NCI-H2227 (cell line): ENCODE results near the gene FKBP15.

Experiments
- DNase-seq: peaks from one replicate; lab custom pipeline; 2025; ENCODE audit not compliant: unreplicated experiment; lab: John Stamatoyannopoulos, UW

FKBP15 gene

DNA sequence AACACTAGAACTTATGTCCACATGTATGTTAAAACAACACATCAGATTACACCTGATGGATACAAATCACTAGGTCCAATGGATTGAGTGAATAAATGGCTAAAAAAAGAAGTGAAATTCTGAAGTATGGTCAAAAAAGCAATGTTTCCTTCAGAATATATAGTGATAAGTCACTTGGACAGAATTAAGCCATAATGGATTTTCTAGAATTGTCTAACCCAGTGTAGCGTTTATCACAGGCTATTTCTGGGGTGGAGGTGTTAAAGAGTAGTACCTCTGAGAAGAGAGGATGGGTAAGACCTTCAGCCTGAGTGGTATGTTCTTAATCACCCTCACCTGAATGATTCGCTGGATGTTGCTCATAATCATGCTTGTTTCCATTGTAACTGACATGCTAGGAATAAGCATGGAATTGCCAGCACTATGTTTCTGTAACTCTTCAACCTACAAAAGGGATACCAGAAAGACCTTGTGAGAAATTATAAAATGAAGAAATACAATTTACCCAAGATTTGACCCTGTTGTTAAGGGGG is 37.1 kb downstream of the FKBP15 start:
- DNase-seq = no peak

DNA sequence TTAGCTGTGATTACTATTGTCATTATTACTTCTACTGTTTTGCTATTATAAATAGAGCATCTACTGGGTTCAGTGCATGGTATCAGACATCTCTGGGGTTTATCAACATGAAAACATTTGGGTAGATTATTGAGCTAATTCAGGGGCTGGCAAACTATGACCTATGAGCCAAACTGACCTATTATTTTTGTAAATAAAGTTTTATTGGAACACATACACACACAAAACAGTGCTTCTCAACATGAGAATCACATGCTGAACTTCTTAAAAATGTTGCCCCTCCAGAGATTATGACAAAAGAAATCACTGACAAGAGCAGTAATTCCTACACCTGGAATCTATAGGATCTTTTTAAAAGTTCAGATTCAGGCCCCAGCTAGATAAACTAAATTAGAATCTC is 39.9 kb downstream of the FKBP15 start:
- no peak for DNase-seq

DNA sequence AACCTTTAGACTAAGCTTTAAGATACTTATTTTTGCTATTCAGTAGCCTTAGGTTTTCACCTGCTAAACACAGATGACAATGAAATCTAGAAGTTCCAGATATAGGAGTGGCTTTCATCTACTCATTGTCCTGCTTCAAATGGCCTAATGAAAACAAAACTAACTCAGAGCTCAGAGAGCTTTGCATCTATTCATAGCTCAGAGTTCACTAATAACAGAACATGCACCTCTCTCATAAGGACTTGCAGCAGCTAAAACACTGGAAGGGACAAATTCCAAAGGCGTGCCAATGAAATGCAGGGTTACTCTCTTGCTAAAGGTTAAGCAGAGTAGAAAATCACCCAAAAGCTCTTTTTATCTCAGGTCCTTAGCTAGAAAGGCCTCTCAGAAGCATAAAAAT is 41.2 kb downstream of the FKBP15 start:
- DNase-seq = no peak

DNA sequence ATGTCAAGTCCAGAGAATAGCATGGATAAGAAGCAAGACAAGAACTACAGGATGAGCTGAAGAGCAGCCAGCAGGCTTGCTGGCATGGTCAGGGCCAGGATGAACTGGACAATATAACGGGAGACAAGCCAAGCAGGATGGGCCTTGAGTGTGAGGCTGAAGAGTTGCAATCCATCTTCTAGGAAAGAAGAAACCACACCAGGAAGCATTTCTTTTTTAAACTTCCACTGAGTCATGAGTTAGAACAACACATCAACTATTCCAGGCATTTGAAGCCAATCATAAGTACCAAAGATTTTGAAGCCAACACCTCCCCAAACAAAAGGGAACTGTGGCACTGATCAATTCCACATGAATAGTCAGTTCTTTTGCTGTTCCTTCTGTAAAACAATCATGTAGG is 43.0 kb downstream of the FKBP15 start:
- no peak for DNase-seq

DNA sequence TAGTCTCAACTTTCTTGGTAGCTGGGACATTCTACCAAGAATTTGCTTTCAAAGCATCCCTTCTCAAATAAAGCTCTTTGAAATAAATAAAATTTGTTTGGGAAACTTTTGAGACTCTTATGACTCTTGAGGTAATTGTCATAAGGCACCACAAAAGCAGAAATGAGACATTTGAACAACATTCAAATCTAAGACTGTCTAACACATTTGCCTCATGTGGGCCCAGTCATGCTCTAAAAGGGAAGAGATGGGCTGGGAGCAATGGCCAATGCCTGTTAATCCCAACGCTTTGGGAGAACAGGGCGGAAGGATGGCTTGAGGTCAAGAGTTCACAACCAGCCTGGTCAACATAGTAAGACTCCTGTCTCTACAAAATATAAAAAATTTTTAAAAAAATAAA is 43.8 kb downstream of the FKBP15 start:
- no peak for DNase-seq

DNA sequence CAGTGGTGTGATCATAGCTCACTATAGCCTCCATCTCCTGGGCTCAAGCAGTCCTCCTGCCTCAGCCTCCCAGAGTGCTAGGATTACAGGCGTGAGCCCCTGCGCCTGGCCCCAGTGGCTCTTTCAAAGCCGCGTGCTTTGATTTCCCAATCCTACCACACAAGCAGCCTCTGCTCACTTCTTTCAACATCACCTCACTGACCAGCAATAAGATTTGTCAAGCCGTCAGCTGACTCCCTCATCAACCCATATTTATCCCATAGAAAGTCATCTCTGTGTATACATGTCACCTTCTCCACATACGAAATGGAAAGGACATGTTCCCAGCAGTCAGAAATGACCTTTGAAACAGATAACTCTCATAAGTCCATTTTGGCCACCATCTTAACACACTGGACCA is 44.3 kb downstream of the FKBP15 start:
- DNase-seq = no peak

DNA sequence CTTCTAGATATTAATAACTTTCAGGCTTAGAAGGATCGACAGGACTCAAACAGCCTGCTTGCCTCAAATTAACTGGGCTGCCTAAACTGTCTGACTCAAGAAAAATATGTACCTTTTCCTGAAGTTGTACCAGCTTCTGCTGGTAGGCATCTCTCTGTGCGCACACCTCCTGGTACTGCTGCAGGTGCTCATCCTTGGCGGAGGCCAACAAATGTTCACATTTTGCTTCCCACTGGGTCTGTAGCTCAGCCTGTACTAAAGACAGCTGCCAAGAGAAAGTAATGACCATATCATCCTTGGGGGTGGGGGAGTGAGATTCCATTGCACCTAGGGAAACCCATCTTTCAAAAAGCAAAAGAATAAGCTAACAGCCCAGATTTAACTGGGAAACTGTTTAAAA is 47.7 kb downstream of the FKBP15 start:
- DNase-seq = no peak

DNA sequence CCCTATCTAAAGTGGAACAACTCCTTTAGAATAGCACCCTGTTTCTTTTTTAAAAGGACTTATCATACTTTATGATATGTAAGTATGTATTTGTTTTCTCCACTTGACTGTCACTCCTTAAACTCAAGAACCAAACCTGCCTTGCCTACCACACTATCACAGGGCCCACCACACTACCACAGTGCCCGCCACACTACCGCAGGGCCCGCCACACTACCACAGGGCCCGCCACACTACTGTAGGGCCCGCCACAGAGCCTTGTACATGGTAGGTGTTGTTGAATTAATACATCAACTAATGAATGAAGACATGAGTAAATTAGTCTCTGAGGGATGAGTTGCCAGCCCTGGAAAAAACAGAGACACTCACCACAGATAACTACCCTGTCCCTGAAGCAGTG is 52.3 kb downstream of the FKBP15 start:
- no peak for DNase-seq

DNA sequence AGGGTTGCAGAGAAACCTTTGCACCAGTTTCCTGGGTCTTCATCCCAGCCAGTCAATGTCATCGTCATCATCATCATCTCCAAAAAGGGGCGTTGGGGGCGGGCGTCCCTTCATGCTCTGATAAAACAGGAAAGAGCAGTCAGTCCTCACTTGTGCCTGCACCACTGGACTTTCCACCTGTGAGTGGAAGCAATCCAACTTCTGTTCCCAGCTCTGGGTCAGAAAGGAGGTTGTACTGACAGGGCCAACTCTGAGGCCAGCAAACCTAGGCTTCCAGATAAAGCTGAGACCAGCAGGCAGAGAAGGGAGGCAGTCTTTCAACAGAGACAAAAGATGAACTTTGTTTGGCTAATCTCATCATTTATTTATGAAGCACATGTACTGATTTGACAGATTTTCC is 55.0 kb downstream of the FKBP15 start:
- DNase-seq = no peak

DNA sequence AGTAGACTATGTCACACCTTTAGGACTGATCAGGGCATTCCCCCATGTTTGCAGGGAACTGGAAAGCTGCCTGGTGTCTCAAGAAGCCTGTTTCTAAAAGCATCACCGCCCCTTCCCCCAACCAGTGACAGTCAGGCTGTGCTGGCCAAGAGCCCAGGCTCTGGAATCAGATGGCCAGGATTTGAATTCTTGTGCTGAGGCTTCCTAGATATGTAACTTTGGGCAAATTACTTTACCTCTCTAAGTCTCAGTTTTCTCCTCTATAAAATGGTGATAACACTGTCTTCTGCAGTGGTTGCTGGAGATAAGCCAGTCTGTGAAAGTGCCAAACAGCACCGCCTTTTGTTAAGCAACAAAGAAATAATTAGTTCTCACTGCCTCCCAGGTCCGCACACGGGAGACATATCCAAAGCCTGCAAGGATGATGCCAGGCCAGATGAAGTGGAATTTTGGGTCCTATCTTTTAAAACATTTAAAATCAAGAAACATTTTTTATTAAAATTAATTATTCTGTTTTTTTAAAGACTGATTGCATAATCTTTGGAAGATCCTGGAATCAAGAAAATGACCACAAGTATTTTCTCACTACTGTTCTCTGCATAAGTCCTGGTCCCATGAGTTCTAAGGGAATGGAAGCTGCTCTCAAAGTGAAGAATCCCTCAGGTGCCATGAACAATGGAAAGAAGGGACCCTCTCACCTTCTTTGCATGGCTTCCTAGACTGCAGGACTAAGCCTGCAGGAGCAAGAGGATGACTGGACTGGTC is 56.4 kb downstream of the FKBP15 start:
- no peak for DNase-seq

DNA sequence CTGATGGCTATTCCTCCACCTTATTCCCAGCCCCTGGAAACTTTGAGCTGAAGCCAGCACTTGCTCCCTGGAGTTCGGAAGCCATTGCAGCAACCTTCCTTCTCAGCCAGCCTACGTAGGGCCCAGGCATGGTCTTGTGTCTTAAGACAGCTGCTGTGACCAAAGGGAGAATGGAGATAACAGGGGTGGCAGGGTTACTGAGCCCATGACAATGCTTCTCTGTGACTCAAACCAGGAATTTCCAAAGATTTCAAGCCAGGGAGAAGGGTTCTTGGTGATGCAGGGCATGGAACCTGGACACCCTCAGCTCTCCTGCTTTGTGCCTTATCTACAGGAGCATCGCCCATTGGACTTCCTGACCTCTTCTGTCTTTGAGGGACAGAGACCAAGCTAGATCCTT is 58.1 kb downstream of the FKBP15 start:
- DNase-seq = no peak

DNA sequence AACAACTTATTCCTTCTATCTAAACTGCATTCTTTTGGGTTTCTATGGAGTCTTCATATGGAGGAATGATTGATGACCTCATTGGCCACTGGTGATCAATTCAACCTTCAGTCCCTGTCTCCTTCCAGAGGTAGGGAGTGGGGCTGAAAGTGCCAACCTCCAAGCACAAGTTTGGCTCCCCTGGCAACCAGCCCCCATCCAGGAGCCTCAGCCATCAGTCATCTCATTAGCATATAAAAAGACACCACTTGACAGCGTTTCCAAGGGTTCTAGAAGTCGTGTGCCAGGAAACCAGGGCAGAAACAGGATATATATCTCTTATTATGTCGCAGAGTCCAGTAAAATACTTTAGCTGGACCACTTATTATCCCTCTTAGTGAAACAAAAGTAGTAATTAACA is 60.5 kb downstream of the FKBP15 start:
- DNase-seq = no peak

DNA sequence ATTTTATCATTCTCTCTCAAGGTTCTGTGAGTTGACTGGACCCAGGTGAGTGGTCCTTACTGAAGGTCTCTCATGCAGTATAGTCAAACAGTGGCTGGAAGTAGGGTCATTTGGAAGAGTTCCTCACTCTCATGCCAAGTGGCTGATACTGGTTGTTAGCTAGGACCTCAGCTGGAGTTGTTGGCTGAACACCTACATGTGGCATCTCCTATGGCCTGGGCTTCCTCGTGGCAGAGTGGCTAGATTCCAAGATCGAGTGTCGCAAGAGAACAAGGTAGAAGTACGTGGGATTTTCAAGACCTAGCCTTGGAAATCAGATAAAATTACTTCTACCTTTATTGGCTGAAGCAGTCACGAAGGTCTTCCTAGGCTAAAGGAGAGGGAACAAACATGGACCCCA is 62.6 kb downstream of the FKBP15 start:
- no peak for DNase-seq

DNA sequence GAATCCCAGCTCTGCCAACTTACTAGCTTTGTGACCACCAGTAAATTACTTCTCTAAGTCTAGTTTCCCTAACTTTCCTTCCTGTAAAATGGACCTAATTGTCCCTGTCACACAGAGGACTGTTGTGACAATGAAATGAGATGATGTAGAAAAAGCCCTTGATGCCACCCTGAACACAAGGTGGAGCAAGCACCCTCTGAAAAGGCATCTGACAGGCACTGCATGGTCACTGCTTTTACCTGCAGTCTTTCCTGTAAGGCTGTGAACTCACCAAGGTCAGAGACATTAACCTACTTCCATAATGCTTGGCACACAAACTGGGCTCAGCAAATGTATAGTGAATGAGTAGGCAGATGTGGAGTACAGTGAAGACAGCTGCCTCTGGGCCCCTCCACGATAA is 64.2 kb downstream of the FKBP15 start:
- DNase-seq = no peak

DNA sequence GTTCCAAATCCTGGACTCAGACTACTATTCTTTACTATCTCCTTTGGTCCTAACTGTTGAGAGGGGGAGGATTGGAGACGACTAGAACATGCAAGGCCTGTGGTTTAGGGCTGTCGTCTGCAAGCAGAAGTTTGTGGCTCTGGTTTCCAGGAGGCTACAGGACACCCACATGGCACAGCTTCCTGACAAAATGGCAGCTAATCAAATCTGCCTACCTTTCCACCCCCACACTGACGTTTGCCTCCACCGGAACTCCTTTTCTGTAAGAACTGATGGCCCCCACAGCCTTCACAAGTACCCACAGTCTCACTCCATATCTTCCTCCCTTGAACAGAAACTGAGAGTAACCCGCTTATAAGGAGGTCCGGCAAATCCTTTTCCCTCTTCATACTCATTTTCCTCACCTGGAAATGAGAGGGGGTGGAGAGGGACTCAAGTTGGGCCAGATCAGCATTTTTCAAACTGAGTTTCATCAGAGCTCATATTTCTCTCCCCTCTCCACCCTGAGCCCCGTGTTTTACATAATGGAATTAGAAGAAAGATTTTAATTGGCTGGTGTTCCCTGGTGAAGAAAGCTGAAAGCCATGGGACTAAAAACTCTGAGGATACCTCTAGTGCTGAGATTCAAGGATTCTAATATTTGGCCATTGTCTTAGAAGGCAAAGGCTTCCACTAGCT is 65.0 kb downstream of the FKBP15 start:
- no peak for DNase-seq

DNA sequence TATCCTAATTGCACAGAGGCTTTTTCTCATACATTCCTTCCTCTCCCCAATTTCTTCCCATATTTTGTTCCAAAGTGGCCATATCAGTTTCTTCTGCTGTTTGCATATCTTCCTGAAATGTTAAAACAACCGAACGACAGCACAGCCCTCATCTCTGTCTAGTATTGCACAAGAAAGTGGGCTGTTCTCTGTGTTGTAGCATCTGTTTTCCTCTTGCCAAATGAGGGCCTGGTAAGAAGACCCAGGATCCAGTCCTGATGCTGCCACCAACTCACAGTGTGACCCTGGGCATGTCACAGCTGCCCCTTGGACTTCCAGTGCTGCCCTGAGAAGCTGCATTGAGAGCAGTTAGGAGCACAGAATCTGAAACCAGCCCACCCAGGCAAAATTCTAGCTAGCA is 66.1 kb downstream of the FKBP15 start:
- DNase-seq = no peak

DNA sequence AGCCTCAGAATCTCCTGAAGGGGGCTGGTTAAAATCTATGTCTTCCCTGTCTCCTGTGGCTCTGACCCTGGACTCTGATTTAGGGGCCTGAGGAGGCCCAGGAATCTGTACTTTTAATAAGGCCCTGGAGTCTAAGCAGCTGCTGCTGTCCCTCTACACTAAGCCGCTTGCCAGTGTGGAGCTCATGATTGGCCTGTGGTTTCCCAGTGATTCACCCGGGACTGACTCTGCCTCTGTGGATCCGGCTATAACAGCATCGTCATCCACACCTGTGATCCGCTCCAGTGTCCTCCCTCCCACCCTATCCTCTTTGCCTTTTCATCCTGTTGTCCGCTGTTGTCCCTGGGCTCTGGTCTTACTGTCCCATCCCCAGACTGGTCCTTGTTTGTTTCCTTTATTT is 66.6 kb downstream of the FKBP15 start:
- no peak for DNase-seq

DNA sequence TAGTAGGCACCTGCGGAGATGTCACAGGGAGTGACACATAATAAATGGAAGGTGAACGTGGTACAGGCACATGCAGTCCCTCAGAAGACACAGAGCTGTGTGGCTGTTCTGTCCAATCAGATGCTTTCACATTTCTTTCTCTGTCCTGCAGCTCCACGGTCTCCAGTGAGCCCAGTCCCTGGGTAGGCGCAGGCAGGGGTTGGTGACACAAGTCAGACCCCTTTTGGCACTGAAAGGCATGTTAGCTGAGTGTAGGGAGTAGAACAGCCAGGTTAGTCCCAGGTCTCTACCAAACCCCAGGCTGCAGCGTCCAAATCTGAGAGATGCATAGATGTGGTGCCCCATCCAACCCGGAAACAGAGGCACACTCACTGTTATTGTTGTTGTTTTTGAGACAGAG is 67.5 kb downstream of the FKBP15 start:
- no peak for DNase-seq

DNA sequence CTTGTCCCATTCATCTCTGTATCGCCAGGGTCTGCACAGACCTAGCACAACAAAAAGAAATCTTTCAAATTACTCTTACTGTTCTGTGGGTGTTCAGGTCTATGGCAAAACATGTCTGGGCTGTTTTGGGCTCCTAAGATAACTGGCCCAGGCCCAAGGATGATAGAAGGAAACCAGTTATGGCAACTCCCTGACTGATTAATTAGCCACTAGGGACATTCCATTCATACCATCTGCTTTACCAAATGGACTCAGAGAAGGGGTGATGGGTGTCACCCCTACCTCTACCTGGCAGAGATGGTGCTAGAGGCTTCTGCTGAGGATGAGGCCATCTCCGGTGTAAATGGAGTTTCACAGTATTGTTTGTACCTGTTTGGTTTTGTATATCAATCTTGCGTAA is 68.4 kb downstream of the FKBP15 start:
- DNase-seq = no peak

DNA sequence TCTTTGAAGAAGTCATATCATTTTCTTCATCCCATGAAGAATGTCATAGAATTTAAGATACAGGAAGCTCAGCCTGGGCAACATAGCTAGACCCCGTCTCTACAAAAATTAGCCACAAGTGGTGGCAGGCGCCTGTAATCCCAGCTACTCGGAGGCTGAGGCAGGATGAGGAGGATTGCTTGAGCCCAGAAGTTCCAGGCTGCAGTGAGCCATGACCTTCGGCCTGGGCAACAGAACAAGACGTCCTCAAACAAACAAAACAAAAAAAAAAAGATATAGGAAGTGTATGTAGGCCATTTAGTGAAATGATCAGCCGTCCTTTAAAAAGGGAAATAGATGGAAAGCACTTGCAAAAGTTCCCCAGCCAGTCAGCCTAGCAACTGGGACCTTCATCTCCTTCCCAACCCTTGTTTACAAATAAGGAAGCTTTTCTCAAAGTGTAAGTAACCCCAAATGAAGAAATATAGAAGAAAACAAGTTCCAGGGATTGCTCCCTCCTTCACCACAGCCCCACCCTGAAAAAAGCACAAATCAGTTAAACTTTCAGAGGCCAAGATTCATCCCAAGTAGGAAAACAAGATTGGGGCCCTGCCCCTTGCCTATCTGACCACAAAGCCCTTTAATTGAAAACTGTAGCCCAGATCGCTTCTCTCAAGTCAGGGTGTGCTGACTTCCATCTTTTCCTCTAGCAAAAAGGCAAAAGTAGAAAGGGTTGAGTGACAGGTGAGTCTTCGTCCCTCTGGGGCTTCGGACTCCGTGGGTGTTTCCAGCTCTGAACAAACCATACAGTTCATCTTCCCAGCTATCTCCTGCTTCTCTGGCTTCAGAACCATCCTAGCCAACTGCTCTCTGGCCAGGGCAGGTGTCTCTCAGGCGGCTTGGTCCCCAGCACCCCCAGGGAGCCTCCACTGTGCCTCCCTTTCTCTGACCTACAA is 69.1 kb downstream of the FKBP15 start:
- DNase-seq = no peak
